Bronchial epithelial cell (primary cell): ENCODE measurements around the gene ABCF3. TPM values are rescaled to one million over a fixed set of nuclear protein-coding genes. Genes with fewer than 3 reads are reported as not detected.

Experiments used
- DNase-seq: peaks from one replicate; pipeline ENCODE4 v3.0.0-alpha.2; 2010; ENCODE audit warnings: low read depth
- FAIRE-seq: peaks from 2 replicates; lab custom pipeline; 2011; peaks lifted over from hg19 to GRCh38; lab: Jason Lieb, UNC
- H3K27me3 ChIP-seq: 2 replicates; pipeline ENCODE4 v1.5.1; 2011; ENCODE audit warnings: low read length; ENCODE audit not compliant: control insufficient read depth, insufficient read depth
- H3K36me3 ChIP-seq: 2 replicates; pipeline ENCODE4 v1.5.1; 2011; ENCODE audit warnings: low read length; ENCODE audit not compliant: control insufficient read depth, insufficient read depth
- H3K4me3 ChIP-seq: 2 replicates; pipeline ENCODE4 v1.5.1; 2011; ENCODE audit warnings: mild to moderate bottlenecking, low read depth, low read length, control low read depth
- CTCF ChIP-seq: IDR thresholded peaks from 2 replicates; pipeline ENCODE4 v1.5.1; 2011; ENCODE audit warnings: mild to moderate bottlenecking, moderate library complexity, low read length, control low read depth, inconsistent platforms; ENCODE audit not compliant: insufficient read depth, severe bottlenecking
- total RNA-seq: library from RNA; depleted of rRNA; stranded (reverse); fragments of >200 nt; gene quantifications from 2 replicates; pipeline ENCODE4 v1.2.1, GENCODE V29; 2014

The ABCF3 gene
- total RNA-seq, 1 donor from 2014 or later, result 40.0 TPM

- TF ChIP-seq CTCF, result no peak
- FAIRE-seq, result no peak
- H3K4me3 ChIP-seq, result no peak overlapping the region
- peaks cover 3% of the 10 kb centered on the region for H3K27me3 ChIP-seq
- H3K36me3 ChIP-seq, result peaks cover 3% of the 10 kb centered on the region
- DNase-seq, result no peak
These were observed 51.8 kb downstream of the ABCF3 start for GRCh38 chr3:184237807-184238206.

GRCh38 chr3:184238246-184238818, 52.3 kb downstream of the ABCF3 start:
- Histone ChIP-seq H3K4me3 (no peak overlapping the region), H3K27me3 (peaks cover 2% of the 10 kb centered on the region), H3K36me3 (peaks cover 5% of the 10 kb centered on the region)
- no peak for FAIRE-seq
- TF ChIP-seq CTCF, result no peak
- no peak for DNase-seq

GRCh38 chr3:184239221-184239620, 53.2 kb downstream of the ABCF3 start:
- FAIRE-seq (no peak), DNase-seq (no peak)
- Histone ChIP-seq H3K27me3 (peaks cover 2% of the 10 kb centered on the region), H3K4me3 (no peak overlapping the region), H3K36me3 (peaks cover 12% of the 10 kb centered on the region)
- TF ChIP-seq CTCF, result no peak

- H3K4me3 ChIP-seq, result no peak overlapping the region
- peaks cover 17% of the 10 kb centered on the region for H3K36me3 ChIP-seq
- FAIRE-seq (no peak), DNase-seq (no peak)
- TF ChIP-seq CTCF, result no peak
- H3K27me3 ChIP-seq, result peaks cover 2% of the 10 kb centered on the region
These were observed 53.7 kb downstream of the ABCF3 start for GRCh38 chr3:184239708-184240107.

DNA sequence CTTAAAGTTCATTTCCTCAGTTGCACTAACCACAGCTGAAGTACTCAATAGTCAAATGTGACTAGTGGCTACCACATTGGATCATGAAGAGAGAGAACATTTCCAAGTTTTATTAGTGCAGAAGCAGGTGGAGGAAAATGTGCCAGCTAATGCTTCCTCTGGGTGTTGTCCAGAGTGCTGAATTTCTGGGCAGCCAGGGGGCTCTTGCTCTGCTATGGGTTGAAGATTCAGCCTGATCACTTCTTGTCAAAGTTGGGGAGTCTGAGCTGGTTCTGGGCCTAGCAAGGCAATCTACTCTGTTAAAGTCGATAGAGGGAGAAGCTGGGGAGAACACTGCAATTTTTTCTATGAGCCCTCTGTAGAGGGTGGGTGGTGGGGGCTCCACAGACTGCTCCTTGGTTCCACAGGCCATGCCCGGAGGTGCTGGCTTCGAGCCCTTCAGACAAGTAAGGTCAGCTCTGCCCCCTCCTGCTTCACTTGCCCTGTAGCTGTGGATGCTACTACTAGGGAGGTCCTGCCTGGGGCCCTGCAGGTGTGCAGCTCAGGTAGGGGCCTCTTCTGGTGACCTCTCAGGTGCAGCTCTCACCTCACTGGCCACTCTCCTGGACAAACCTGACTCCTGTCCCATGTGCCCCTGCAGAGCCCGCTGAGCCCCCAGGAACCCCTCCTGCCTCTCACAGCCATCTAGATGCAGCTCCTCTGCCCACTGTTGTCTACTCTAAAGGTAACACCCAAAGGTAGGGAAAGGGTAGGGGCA, 54.6 kb downstream of the ABCF3 start:
- no peak for FAIRE-seq
- Histone ChIP-seq H3K27me3 (peaks cover 2% of the 10 kb centered on the region), H3K36me3 (peaks cover 25% of the 10 kb centered on the region), H3K4me3 (no peak overlapping the region)
- no peak for TF ChIP-seq CTCF
- no peak for DNase-seq

GRCh38 chr3:184241141-184241446, 55.1 kb downstream of the ABCF3 start:
- no peak overlapping the region for H3K4me3 ChIP-seq
- peaks cover 2% of the 10 kb centered on the region for H3K27me3 ChIP-seq
- DNase-seq, result no peak
- TF ChIP-seq CTCF, result no peak
- H3K36me3 ChIP-seq, result peaks cover 27% of the 10 kb centered on the region
- FAIRE-seq, result no peak
